ENCODE measurements around the gene SLMAP. TPM values are rescaled to one million over a fixed set of nuclear protein-coding genes. Genes with fewer than 3 reads are reported as not detected.

SLMAP gene
- total and polyA plus RNA-seq, 2 of the 13 experiments (the other 11 are each of a cell fraction or from before 2014, with no cell fraction given), result 24.0 to 48.3 TPM

DNA sequence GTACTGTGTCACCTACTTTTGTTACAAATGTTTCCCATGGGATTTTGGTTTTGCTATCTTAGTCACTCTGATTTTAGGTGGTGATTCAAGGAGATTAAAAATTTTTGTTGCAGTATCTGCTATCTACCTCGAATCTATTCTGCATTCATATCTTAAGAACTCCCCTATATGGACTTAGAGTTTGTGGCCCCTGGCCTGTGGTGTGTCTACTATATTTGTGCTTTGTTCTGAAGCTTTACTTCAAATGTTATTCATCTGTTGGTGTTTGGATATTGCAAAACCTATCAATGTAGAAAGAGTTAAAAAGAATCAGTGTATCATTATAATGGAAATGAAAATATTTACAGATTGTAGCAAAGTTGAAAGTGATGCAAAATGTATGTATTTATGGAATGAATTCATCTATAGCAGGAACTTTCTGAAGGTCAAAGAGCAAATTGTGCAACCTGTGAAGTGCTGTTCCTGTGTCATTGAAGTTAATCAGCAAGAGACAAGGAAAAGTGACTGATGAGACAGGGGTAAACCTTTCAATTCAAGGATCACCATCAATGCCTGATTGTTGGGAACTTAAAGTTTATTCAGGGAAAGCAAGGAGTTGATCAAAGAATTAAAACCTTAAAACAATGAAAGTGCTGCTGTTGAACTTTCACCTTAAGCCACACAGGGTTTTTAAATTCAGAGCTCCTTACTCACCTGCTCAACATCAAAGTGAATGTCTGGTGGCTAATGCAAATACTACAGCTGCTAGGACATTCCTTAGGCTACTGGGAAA lies 71.0 kb downstream of the SLMAP start (continued):
- TF ChIP-seq, protein P1, sequence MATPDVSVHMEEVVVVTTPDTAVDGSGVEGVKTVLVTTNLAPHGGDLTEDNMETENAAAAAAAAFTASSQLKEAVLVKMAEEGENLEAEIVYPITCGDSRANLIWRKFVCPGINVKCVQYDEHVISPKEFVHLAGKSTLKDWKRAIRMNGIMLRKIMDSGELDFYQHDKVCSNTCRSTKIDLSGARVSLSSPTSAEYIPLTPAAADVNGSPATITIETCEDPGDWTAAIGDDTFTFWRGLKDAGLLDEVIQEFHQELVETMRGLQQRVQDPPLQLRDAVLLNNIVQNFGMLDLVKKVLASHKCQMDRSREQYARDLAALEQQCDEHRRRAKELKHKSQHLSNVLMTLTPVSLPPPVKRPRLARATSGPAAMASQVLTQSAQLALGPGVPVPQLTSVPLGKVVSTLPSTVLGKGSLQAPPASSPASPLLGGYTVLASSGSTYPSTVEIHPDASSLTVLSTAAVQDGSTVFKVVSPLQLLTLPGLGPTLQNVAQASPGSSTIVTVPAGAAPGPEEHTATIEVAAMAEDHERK (CRISPR knock-in tag; IDR thresholded peaks at IDR 0.05; ENCODE audit: low read depth), result no peak
- TF ChIP-seq TRIM24 (CRISPR knock-in tag; IDR thresholded peaks at IDR 0.05) (no peak), MEIS2 (CRISPR knock-in tag; IDR thresholded peaks at IDR 0.05) (no peak), PHB2 (IDR thresholded peaks at IDR 0.05; ENCODE audit: partially characterized antibody) (no peak), HOXD1 (CRISPR knock-in tag; IDR thresholded peaks at IDR 0.05) (peak; percentile 99), THAP11 (CRISPR knock-in tag; IDR thresholded peaks at IDR 0.05) (peak; percentile 65), MYC (CRISPR knock-in tag; IDR thresholded peaks at IDR 0.05; ENCODE audit: borderline replicate concordance) (no peak), NFYC (CRISPR knock-in tag; IDR thresholded peaks at IDR 0.05) (no peak), ZNF143 (CRISPR knock-in tag; IDR thresholded peaks at IDR 0.05) (no peak), AGO1 (IDR thresholded peaks at IDR 0.05; ENCODE audit: low read depth, low read length, poor library complexity, severe bottlenecking) (no peak), ATF7-NPFF (CRISPR knock-in tag; IDR thresholded peaks at IDR 0.05; ENCODE audit: low read depth) (no peak), PHF5A (CRISPR knock-in tag; IDR thresholded peaks at IDR 0.05; ENCODE audit: low read depth, unreplicated experiment) (no peak), POLR2G (IDR thresholded peaks at IDR 0.05; ENCODE audit: low read depth, low read length) (no peak), ZSCAN9 (CRISPR knock-in tag; IDR thresholded peaks at IDR 0.05; ENCODE audit: borderline replicate concordance) (no peak), PHF21A (CRISPR knock-in tag; IDR thresholded peaks at IDR 0.05) (0 out of 2 replicates have a peak, but pooled peaks have one; percentile 20), KAT2B (IDR thresholded peaks at IDR 0.05; ENCODE audit: borderline replicate concordance, low read depth, low read length) (no peak), SMC3 (IDR thresholded peaks at IDR 0.05; ENCODE audit: low read length) (no peak; the same call in 1 of the 2 replicates), ZFP82 (CRISPR knock-in tag; IDR thresholded peaks at IDR 0.05; ENCODE audit: borderline replicate concordance) (no peak)
- TF ChIP-seq, protein P2, sequence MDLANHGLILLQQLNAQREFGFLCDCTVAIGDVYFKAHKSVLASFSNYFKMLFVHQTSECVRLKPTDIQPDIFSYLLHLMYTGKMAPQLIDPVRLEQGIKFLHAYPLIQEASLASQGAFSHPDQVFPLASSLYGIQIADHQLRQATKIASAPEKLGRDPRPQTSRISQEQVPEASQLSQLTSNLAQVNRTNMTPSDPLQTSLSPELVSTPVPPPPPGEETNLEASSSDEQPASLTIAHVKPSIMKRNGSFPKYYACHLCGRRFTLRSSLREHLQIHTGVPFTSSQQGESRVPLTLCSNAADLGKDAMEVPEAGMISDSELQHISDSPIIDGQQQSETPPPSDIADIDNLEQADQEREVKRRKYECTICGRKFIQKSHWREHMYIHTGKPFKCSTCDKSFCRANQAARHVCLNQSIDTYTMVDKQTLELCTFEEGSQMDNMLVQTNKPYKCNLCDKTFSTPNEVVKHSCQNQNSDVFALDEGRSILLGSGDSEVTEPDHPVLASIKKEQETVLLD (CRISPR knock-in tag; IDR thresholded peaks at IDR 0.05; ENCODE audit: low read depth), result no peak
- TF ChIP-seq, protein P3, sequence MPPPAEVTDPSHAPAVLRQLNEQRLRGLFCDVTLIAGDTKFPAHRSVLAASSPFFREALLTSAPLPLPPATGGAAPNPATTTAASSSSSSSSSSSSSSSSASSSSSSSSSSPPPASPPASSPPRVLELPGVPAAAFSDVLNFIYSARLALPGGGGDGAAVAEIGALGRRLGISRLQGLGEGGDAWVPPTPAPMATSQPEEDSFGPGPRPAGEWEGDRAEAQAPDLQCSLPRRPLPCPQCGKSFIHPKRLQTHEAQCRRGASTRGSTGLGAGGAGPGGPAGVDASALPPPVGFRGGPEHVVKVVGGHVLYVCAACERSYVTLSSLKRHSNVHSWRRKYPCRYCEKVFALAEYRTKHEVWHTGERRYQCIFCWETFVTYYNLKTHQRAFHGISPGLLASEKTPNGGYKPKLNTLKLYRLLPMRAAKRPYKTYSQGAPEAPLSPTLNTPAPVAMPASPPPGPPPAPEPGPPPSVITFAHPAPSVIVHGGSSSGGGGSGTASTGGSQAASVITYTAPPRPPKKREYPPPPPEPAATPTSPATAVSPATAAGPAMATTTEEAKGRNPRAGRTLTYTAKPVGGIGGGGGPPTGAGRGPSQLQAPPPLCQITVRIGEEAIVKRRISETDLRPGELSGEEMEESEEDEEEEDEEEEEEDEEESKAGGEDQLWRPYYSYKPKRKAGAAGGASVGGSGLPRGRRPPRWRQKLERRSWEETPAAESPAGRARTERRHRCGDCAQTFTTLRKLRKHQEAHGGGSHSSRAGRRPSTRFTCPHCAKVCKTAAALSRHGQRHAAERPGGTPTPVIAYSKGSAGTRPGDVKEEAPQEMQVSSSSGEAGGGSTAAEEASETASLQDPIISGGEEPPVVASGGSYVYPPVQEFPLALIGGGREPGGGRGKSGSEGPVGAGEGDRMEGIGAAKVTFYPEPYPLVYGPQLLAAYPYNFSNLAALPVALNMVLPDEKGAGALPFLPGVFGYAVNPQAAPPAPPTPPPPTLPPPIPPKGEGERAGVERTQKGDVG (CRISPR knock-in tag; IDR thresholded peaks at IDR 0.05; ENCODE audit: borderline replicate concordance), result no peak
- TF ChIP-seq, protein P4, sequence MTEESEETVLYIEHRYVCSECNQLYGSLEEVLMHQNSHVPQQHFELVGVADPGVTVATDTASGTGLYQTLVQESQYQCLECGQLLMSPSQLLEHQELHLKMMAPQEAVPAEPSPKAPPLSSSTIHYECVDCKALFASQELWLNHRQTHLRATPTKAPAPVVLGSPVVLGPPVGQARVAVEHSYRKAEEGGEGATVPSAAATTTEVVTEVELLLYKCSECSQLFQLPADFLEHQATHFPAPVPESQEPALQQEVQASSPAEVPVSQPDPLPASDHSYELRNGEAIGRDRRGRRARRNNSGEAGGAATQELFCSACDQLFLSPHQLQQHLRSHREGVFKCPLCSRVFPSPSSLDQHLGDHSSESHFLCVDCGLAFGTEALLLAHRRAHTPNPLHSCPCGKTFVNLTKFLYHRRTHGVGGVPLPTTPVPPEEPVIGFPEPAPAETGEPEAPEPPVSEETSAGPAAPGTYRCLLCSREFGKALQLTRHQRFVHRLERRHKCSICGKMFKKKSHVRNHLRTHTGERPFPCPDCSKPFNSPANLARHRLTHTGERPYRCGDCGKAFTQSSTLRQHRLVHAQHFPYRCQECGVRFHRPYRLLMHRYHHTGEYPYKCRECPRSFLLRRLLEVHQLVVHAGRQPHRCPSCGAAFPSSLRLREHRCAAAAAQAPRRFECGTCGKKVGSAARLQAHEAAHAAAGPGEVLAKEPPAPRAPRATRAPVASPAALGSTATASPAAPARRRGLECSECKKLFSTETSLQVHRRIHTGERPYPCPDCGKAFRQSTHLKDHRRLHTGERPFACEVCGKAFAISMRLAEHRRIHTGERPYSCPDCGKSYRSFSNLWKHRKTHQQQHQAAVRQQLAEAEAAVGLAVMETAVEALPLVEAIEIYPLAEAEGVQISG (CRISPR knock-in tag; IDR thresholded peaks at IDR 0.05), result no peak
